Transverse colon (tissue), 4 donors: ENCODE data around the gene XPOT. TPM values are rescaled to one million over a fixed set of nuclear protein-coding genes. Genes with fewer than 3 reads are reported as not detected.

ENCODE experiments used
- DNase-seq: peaks from one replicate; pipeline ENCODE4 v3.0.0-alpha.2; 2019
- H3K27ac ChIP-seq, 4 donors: fragments of 200-600 bp; sonication (generic); 2 replicates each; pipeline ENCODE4 v1.5.1; 2016 to 2018; ENCODE audit warnings: inconsistent platforms in 4 of 4
- H3K27me3 ChIP-seq: fragments of 200-600 bp; sonication (generic); 2 replicates; pipeline ENCODE4 v1.5.1; 2017; ENCODE audit warnings: inconsistent platforms
- H3K36me3 ChIP-seq, 4 donors: fragments of 200-600 bp; sonication (generic); 2 replicates each; pipeline ENCODE4 v1.5.1; 2017 to 2019; ENCODE audit warnings: inconsistent platforms in 4 of 4
- H3K4me1 ChIP-seq, 4 donors: fragments of 200-600 bp; sonication (generic); 2 replicates each; pipeline ENCODE4 v1.5.1; 2017 to 2020; ENCODE audit warnings: inconsistent platforms in 4 of 4
- H3K4me3 ChIP-seq, 4 donors: fragments of 200-600 bp; sonication (generic); 1 replicate in 1 of 4; 2 replicates in 3 of 4; pipeline versions ENCODE4 v1.5.1 to v1.6.1; 2017 to 2019; ENCODE audit warnings: inconsistent platforms in 4 of 4
- H3K9me3 ChIP-seq, 2 donors: fragments of 200-600 bp; sonication (generic); 2 replicates each; pipeline ENCODE4 v1.5.1; 2017 to 2019; ENCODE audit warnings: inconsistent platforms in 2 of 2
- CTCF ChIP-seq, 5 experiments: fragments of 200-600 bp in 3 of 5; fragments of 450-650 bp in 2 of 5; sonication (generic) in 3 of 5; IDR thresholded peaks; 1 replicate in 2 of 5; 2 replicates in 3 of 5; pipeline ENCODE4 v1.5.1; 2016 to 2017; ENCODE audit warnings: antibody characterized with exemption in 5 of 5, inconsistent platforms in 3 of 5, mild to moderate bottlenecking in 2 of 5, moderate library complexity in 1 of 5
- EP300 ChIP-seq: sonication (generic); formaldehyde crosslinking; IDR thresholded peaks from one replicate; pipeline ENCODE4 v1.6.1; 2017; ENCODE audit warnings: antibody characterized with exemption, low read depth
- POLR2A ChIP-seq: fragments of 450-650 bp; IDR thresholded peaks from one replicate; pipeline ENCODE4 v1.6.1; 2016; ENCODE audit warnings: antibody characterized with exemption, mild to moderate bottlenecking, moderate library complexity
- POLR2AphosphoS5 ChIP-seq, 3 donors: sonication (generic); formaldehyde crosslinking; IDR thresholded peaks; one replicate each; pipeline ENCODE4 v1.6.1; 2016; ENCODE audit warnings: antibody characterized with exemption in 3 of 3
- WGBS, 2 donors: methylation state at CpG; one replicate each; pipeline ENCODE4 v1.1.5; 2018; ENCODE audit warnings: low coverage in 1 of 2; 5-methylcytosine and 5-hydroxymethylcytosine counted together
- in situ Hi-C, 4 donors: fragments of 200-750 bp; cut with MboI; loops; one replicate each; pipeline versions ENCODE4 v1.15.0 to v1.15.1; 2017; ENCODE audit warnings: low sequenced_read_pairs in 3 of 4, low pct_ligation_motif_present in 1 of 4, low pct_unique_long_range_greater_than_20kb in 1 of 4
- intact Hi-C: fragments of 100-400 bp; cut with DNase I; formaldehyde crosslinking; loops from one replicate; pipeline ENCODE4 v1.15.1; 2023; ENCODE audit warnings: low total_unique reads
- total RNA-seq, 4 donors: library from RNA; depleted of rRNA; stranded (reverse); fragments of >200 nt; gene quantifications; one replicate each; pipeline ENCODE4 v1.1.0, GENCODE V29; 2016

XPOT gene
- total RNA-seq, 4 donors from 2014 or later: 15.7 to 56.9 (median 27.0) TPM

GRCh38 chr12:64402181-64402580 lies 2.0 kb upstream of the XPOT start:
- TF ChIP-seq POLR2AphosphoS5 (IDR thresholded peaks at IDR 0.05) (no peak), EP300 (no peak), CTCF (IDR thresholded peaks at IDR 0.05) (no peak), POLR2A (no peak)
- no peaks in the 10 kb centered on the region for H3K36me3 ChIP-seq
- H3K9me3 ChIP-seq: no peaks in the 10 kb centered on the region
- H3K4me1 ChIP-seq: peaks cover 0 to 13% (median 9%) of the 10 kb centered on the region in 4 donors
- in situ Hi-C loops (loop anchor here in 1 of 4 donors (25.0 kb wide), 1 partner anchor 565 kb away; the partner anchor contains the start of gene SRGAP1), intact Hi-C loops (no loop called here)
- no peak overlapping the region for H3K4me3 ChIP-seq
- no peak for DNase-seq
- no peak overlapping the region for H3K27ac ChIP-seq
- WGBS, 2 donors: 90 to 92% methylated on average over 4 to 5 of the region's 5 CpGs
- H3K27me3 ChIP-seq: no peaks in the 10 kb centered on the region

- 0 to 1% methylated on average over 2 to 62 of the region's 78 CpGs for WGBS, 2 donors
- H3K4me3 ChIP-seq: peak overlapping the region; percentile 57 to 92 (median 84)
- in situ Hi-C loops: loop anchor here in 1 of 4 donors (25.0 kb wide), 1 partner anchor 567 kb away; the partner anchor contains the start of gene SRGAP1
- H3K27me3 ChIP-seq: no peaks in the 10 kb centered on the region
- TF ChIP-seq CTCF (IDR thresholded peaks at IDR 0.05) (peak in 2 of 5 experiments; percentile 11 to 17), EP300 (no peak), POLR2A (peak; percentile 57), POLR2AphosphoS5 (IDR thresholded peaks at IDR 0.05) (peak; percentile 5 to 62 (median 51))
- H3K9me3 ChIP-seq: no peaks in the 10 kb centered on the region
- peak; percentile 58 for DNase-seq
- intact Hi-C loops: no loop called here
- H3K36me3 ChIP-seq: no peaks in the 10 kb centered on the region
- H3K27ac ChIP-seq: peak overlapping the region; percentile 94 to 100 (median 96)
- H3K4me1 ChIP-seq: peaks cover 0 to 13% (median 9%) of the 10 kb centered on the region in 4 donors
Observed at GRCh38 chr12:64404470-64405256, 471 bp downstream of the XPOT start.

GRCh38 chr12:64407342-64408223 lies 3.4 kb downstream of the XPOT start:
- in situ Hi-C loops: loop anchor here in 1 of 4 donors (25.0 kb wide), 1 partner anchor 570 kb away; the partner anchor contains the start of gene SRGAP1
- H3K27ac ChIP-seq: no peak overlapping the region
- no peaks in the 10 kb centered on the region for H3K27me3 ChIP-seq
- TF ChIP-seq CTCF (IDR thresholded peaks at IDR 0.05) (no peak), POLR2AphosphoS5 (IDR thresholded peaks at IDR 0.05) (no peak), POLR2A (no peak), EP300 (no peak)
- peaks cover 0 to 13% (median 9%) of the 10 kb centered on the region in 4 donors for H3K4me1 ChIP-seq
- no peak overlapping the region for H3K4me3 ChIP-seq
- no peak for DNase-seq
- intact Hi-C loops: loop anchor here (2.0 kb wide), 1 partner anchor 45 kb away; the partner anchor contains the start of gene TBK1
- H3K36me3 ChIP-seq: peaks cover 0 to 24% (median 12%) of the 10 kb centered on the region in 4 donors
- H3K9me3 ChIP-seq: no peaks in the 10 kb centered on the region
- WGBS, 2 donors: 85 to 91% methylated on average over 6 to 9 of the region's 9 CpGs

- H3K9me3 ChIP-seq: no peaks in the 10 kb centered on the region
- no peaks in the 10 kb centered on the region for H3K4me1 ChIP-seq
- DNase-seq: no peak
- H3K27ac ChIP-seq: no peak overlapping the region
- no peaks in the 10 kb centered on the region for H3K27me3 ChIP-seq
- in situ Hi-C loops: loop anchor here in 1 of 4 donors (25.0 kb wide), 1 partner anchor 574 kb away; the partner anchor contains the start of gene SRGAP1
- H3K36me3 ChIP-seq: peaks cover 0 to 48% (median 20%) of the 10 kb centered on the region in 4 donors
- H3K4me3 ChIP-seq: no peak overlapping the region
- WGBS, 2 donors: 94 to 100% methylated on average over 2 of the region's 2 CpGs
- TF ChIP-seq POLR2A (no peak), EP300 (no peak)
- intact Hi-C loops: no loop called here
Observed at GRCh38 chr12:64411427-64411826, 7.2 kb downstream of the XPOT start.
